Neural cell (in vitro differentiated cells): ENCODE measurements around the gene PTCRA. TPM values are rescaled to one million over a fixed set of nuclear protein-coding genes. Genes with fewer than 3 reads are reported as not detected.

Source experiments
- H2AFZ ChIP-seq: fragments of 200-600, 300-800 bp; sonication (generic), shearing (Covaris generic); 2 replicates; pipeline ENCODE4 v1.6.0; 2014; ENCODE audit warnings: low read depth, mild to moderate bottlenecking, antibody characterized with exemption, low read length, moderate library complexity
- H3F3A ChIP-seq: fragments of 200-600 bp; shearing (Covaris generic); 2 replicates; pipeline ENCODE4 v1.6.1; 2016; ENCODE audit warnings: mild to moderate bottlenecking, moderate library complexity, mixed read lengths, antibody characterized with exemption, low read length; ENCODE audit not compliant: insufficient read depth, poor library complexity, severe bottlenecking
- H3K27ac ChIP-seq: fragments of 200-600, 300-800 bp; sonication (generic), shearing (Covaris generic); 2 replicates; pipeline ENCODE4 v1.5.1; 2014; ENCODE audit warnings: mild to moderate bottlenecking, low read length, moderate library complexity
- H3K27me3 ChIP-seq: fragments of 300-800, 200-600 bp; sonication (generic), shearing (Covaris generic); 2 replicates; pipeline ENCODE4 v1.6.0; 2014; ENCODE audit warnings: mild to moderate bottlenecking, low read depth, low read length, moderate library complexity; ENCODE audit not compliant: insufficient read depth
- H3K36me3 ChIP-seq: fragments of 300-800, 200-600 bp; sonication (generic), shearing (Covaris generic); 2 replicates; pipeline ENCODE4 v1.5.1; 2014; ENCODE audit warnings: mild to moderate bottlenecking, antibody characterized with exemption, low read length, moderate library complexity; ENCODE audit not compliant: insufficient read depth
- H3K4me2 ChIP-seq: fragments of 300-800, 200-600 bp; sonication (generic), shearing (Covaris generic); 2 replicates; pipeline ENCODE4 v1.6.0; 2014; ENCODE audit warnings: mild to moderate bottlenecking, low read length
- H3K4me3 ChIP-seq: fragments of 300-800, 200-600 bp; sonication (generic), shearing (Covaris generic); 2 replicates; pipeline ENCODE4 v1.5.1; 2014; ENCODE audit warnings: mild to moderate bottlenecking, low read length, moderate library complexity
- H3K79me2 ChIP-seq: fragments of 200-600 bp; shearing (Covaris generic); replicated peaks from 2 replicates; pipeline ENCODE4 v1.6.0; 2014; ENCODE audit warnings: mild to moderate bottlenecking, low read length, moderate library complexity; ENCODE audit not compliant: insufficient read depth
- H3K9ac ChIP-seq: fragments of 300-800, 200-600 bp; sonication (generic), shearing (Covaris generic); 2 replicates; pipeline ENCODE4 v1.6.1; 2016; ENCODE audit warnings: mild to moderate bottlenecking, low read length, mixed read lengths
- H3K9me2 ChIP-seq: fragments of 200-600 bp; shearing (Covaris generic); 2 replicates; pipeline ENCODE4 v1.6.1; 2016; ENCODE audit warnings: mild to moderate bottlenecking, low read length, mixed read lengths; ENCODE audit not compliant: insufficient read depth
- H3K9me3 ChIP-seq: fragments of 200-600, 300-800 bp; sonication (generic), shearing (Covaris generic); 2 replicates; pipeline ENCODE4 v1.6.1; 2016; ENCODE audit warnings: mild to moderate bottlenecking, mixed run types, low read length, moderate library complexity, mixed read lengths
- H4K20me1 ChIP-seq: fragments of 200-600 bp; shearing (Covaris generic); 2 replicates; pipeline ENCODE4 v1.6.1; 2016; ENCODE audit warnings: mild to moderate bottlenecking, mixed run types; ENCODE audit not compliant: insufficient read depth
- EP300 ChIP-seq: fragments of 450-650 bp; conservative IDR thresholded peaks from 2 replicates; pipeline ENCODE4 v1.6.1; 2014; ENCODE audit warnings: antibody characterized with exemption, mild to moderate bottlenecking, moderate library complexity; ENCODE audit not compliant: poor library complexity, severe bottlenecking
- EZH2 ChIP-seq: fragments of 200-600, 300-800 bp; shearing (Covaris generic), sonication (generic); IDR thresholded peaks from 2 replicates; pipeline ENCODE4 v1.6.1; 2014; ENCODE audit warnings: antibody characterized with exemption, low read length, borderline replicate concordance, mild to moderate bottlenecking; ENCODE audit not compliant: insufficient read depth, poor library complexity, severe bottlenecking
- MXI1 ChIP-seq: fragments of 450-650 bp; conservative IDR thresholded peaks from 2 replicates; pipeline ENCODE4 v1.6.1; 2014; ENCODE audit warnings: antibody characterized with exemption, mild to moderate bottlenecking; ENCODE audit not compliant: poor library complexity, severe bottlenecking
- POLR2AphosphoS5 ChIP-seq: IDR thresholded peaks from 2 replicates; pipeline ENCODE4 v1.6.1; 2012
- RAD21 ChIP-seq: fragments of 450-650 bp; conservative IDR thresholded peaks from 2 replicates; pipeline ENCODE4 v1.6.1; 2014; ENCODE audit warnings: antibody characterized with exemption, mild to moderate bottlenecking, moderate library complexity
- SMC3 ChIP-seq: fragments of 450-650 bp; conservative IDR thresholded peaks from 2 replicates; pipeline ENCODE4 v1.6.1; 2014; ENCODE audit warnings: antibody characterized with exemption, mild to moderate bottlenecking, moderate library complexity; ENCODE audit not compliant: poor library complexity
- TAF1 ChIP-seq: IDR thresholded peaks from 2 replicates; pipeline ENCODE4 v1.6.1; 2012; ENCODE audit warnings: low read depth
- polyA plus RNA-seq: library from polyadenylated mRNA; depleted of rRNA; stranded (reverse); fragments of >200 nt; gene quantifications from 2 replicates; pipeline ENCODE4 v1.2.3, GENCODE V29; 2014
- TF ChIP-seq, protein P1 (sequence below): fragments of 450-650 bp; IDR thresholded peaks from 2 replicates; pipeline ENCODE4 v1.5.1; 2014; ENCODE audit warnings: antibody characterized with exemption, mild to moderate bottlenecking, moderate library complexity; ENCODE audit not compliant: poor library complexity, severe bottlenecking
- TF ChIP-seq, protein P2 (sequence below): IDR thresholded peaks from 2 replicates; pipeline ENCODE4 v1.6.1; 2012; ENCODE audit warnings: borderline replicate concordance

PTCRA gene
- polyA plus RNA-seq, 1 donor from 2014 or later = not detected

DNA sequence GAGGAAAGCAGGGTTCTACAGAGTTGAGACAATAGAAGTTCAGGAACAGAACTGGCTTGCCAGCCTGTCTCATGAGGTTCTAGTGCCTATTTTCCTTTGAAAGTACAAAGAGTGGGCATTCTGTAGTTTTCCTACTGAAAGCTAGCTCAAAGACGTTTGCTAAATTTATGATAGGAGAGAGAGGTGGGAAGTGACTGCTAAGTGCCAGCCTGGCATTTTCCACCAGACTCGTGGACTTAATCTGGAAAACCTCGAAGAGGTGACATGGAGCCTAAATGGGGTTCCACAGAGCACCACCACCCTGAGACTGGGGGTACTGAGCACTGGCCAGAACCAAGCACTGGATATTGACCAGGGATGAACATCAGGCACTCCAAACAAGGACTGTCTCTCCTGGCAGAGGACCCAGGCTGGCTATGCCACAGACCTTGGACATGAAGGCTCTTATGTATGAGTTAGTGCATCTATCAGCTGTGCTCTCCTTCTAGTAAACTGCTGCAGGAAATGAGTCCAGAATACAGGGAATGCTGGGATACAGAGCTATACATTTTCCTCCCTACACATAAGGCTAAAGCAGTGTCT is 56.0 kb downstream of the PTCRA start:
- Histone ChIP-seq H3K79me2 (no peaks in the 10 kb centered on the region), H3F3A (no peaks in the 10 kb centered on the region), H3K27me3 (no peaks in the 10 kb centered on the region), H3K4me3 (no peak overlapping the region), H2AFZ (no peak overlapping the region), H3K27ac (no peak overlapping the region), H4K20me1 (no peaks in the 10 kb centered on the region), H3K9ac (no peak overlapping the region), H3K36me3 (no peaks in the 10 kb centered on the region), H3K9me2 (no peaks in the 10 kb centered on the region), H3K9me3 (no peaks in the 10 kb centered on the region), H3K4me2 (no peak overlapping the region)
- TF ChIP-seq EP300 = no peak
- TF ChIP-seq, protein P1, sequence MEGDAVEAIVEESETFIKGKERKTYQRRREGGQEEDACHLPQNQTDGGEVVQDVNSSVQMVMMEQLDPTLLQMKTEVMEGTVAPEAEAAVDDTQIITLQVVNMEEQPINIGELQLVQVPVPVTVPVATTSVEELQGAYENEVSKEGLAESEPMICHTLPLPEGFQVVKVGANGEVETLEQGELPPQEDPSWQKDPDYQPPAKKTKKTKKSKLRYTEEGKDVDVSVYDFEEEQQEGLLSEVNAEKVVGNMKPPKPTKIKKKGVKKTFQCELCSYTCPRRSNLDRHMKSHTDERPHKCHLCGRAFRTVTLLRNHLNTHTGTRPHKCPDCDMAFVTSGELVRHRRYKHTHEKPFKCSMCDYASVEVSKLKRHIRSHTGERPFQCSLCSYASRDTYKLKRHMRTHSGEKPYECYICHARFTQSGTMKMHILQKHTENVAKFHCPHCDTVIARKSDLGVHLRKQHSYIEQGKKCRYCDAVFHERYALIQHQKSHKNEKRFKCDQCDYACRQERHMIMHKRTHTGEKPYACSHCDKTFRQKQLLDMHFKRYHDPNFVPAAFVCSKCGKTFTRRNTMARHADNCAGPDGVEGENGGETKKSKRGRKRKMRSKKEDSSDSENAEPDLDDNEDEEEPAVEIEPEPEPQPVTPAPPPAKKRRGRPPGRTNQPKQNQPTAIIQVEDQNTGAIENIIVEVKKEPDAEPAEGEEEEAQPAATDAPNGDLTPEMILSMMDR = no peak
- no peak for TF ChIP-seq SMC3
- TF ChIP-seq TAF1 = no peak
- no peak for TF ChIP-seq EZH2
- TF ChIP-seq RAD21 = no peak

DNA sequence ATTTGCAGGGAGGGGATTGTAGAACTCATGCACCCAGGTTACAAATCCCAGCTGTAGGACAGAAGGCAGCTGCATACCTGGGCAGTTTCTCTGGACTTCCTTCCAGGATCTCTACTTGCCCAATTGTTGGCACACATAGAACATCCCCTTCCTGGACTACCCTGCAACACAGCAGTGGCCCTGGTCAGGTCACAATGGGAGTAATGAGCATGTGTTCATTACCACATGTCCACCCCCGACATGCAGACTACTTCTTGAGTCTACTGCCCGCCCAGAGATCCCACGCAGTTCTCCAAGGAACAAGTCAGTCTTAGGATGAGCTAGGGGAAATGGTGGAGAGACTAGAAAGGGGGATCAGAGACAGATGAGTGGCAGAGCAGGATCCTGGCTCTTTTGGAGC is 58.1 kb downstream of the PTCRA start:
- H3K79me2 ChIP-seq = peaks cover 6% of the 10 kb centered on the region
- no peak overlapping the region for H3K9ac ChIP-seq
- H3K27me3 ChIP-seq = no peaks in the 10 kb centered on the region
- no peaks in the 10 kb centered on the region for H3F3A ChIP-seq
- no peak overlapping the region for H3K4me2 ChIP-seq
- H3K27ac ChIP-seq = no peak overlapping the region
- no peaks in the 10 kb centered on the region for H4K20me1 ChIP-seq
- H3K9me3 ChIP-seq = no peaks in the 10 kb centered on the region
- H2AFZ ChIP-seq = no peak overlapping the region
- no peak overlapping the region for H3K4me3 ChIP-seq
- TF ChIP-seq EP300 = no peak
- TF ChIP-seq TAF1 = no peak
- H3K9me2 ChIP-seq = no peaks in the 10 kb centered on the region
- no peaks in the 10 kb centered on the region for H3K36me3 ChIP-seq

DNA sequence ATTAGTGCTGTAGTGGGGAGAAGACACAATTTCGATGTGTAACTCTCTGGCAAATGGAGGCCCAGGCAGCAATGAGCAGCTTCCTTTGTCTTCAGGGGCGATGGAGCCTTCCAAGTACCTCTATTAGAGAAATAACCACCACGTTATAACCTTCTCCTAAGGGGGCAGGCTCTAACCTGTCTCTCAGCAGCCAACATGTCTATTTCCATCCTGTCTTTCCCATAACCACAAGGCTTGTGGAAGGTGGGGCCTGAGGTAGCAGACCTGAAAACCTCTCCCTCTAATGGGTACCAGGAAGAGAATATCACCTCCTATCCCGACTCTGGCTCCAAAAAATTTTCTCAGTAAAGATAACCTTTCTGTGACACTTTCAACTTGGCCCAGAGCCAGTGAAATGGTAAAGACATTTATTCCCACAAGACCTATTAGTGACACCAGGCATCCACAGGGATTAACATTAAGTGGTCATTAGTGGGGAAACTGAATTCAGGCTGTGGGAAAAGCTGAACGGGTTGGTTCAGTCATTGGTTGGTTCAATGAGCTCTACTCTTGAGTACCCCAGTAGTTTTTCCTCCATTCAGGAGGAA is 59.2 kb downstream of the PTCRA start:
- no peaks in the 10 kb centered on the region for H4K20me1 ChIP-seq
- TF ChIP-seq TAF1 (no peak), SMC3 (no peak), RAD21 (no peak), EP300 (no peak), MXI1 (no peak), EZH2 (no peak), POLR2AphosphoS5 (no peak)
- TF ChIP-seq, protein P2, sequence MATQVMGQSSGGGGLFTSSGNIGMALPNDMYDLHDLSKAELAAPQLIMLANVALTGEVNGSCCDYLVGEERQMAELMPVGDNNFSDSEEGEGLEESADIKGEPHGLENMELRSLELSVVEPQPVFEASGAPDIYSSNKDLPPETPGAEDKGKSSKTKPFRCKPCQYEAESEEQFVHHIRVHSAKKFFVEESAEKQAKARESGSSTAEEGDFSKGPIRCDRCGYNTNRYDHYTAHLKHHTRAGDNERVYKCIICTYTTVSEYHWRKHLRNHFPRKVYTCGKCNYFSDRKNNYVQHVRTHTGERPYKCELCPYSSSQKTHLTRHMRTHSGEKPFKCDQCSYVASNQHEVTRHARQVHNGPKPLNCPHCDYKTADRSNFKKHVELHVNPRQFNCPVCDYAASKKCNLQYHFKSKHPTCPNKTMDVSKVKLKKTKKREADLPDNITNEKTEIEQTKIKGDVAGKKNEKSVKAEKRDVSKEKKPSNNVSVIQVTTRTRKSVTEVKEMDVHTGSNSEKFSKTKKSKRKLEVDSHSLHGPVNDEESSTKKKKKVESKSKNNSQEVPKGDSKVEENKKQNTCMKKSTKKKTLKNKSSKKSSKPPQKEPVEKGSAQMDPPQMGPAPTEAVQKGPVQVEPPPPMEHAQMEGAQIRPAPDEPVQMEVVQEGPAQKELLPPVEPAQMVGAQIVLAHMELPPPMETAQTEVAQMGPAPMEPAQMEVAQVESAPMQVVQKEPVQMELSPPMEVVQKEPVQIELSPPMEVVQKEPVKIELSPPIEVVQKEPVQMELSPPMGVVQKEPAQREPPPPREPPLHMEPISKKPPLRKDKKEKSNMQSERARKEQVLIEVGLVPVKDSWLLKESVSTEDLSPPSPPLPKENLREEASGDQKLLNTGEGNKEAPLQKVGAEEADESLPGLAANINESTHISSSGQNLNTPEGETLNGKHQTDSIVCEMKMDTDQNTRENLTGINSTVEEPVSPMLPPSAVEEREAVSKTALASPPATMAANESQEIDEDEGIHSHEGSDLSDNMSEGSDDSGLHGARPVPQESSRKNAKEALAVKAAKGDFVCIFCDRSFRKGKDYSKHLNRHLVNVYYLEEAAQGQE = no peak
- TF ChIP-seq, protein P1 = no peak
- H3K27ac ChIP-seq = no peak overlapping the region
- no peaks in the 10 kb centered on the region for H3K9me3 ChIP-seq
- no peak overlapping the region for H2AFZ ChIP-seq
- H3K9ac ChIP-seq = no peak overlapping the region
- no peaks in the 10 kb centered on the region for H3K27me3 ChIP-seq
- H3K4me2 ChIP-seq = no peak overlapping the region
- no peaks in the 10 kb centered on the region for H3K36me3 ChIP-seq
- H3K4me3 ChIP-seq = no peak overlapping the region
- H3K79me2 ChIP-seq = peaks cover 6% of the 10 kb centered on the region
- H3K9me2 ChIP-seq = no peaks in the 10 kb centered on the region
- H3F3A ChIP-seq = no peaks in the 10 kb centered on the region
